Kidney capillary endothelial cell (primary cell): Measurements from ENCODE around the gene NUDT19.
"Not testable (repeated sequence)": the region's sequence is repeated elsewhere in the genome, so short reads cannot be mapped to it uniquely, and the experiment has no call there.

Experiments
- DNase-seq: peaks from one replicate; pipeline ENCODE4 v3.0.0-alpha.2; 2018; ENCODE audit warnings: low spot score

NUDT19 gene

DNA sequence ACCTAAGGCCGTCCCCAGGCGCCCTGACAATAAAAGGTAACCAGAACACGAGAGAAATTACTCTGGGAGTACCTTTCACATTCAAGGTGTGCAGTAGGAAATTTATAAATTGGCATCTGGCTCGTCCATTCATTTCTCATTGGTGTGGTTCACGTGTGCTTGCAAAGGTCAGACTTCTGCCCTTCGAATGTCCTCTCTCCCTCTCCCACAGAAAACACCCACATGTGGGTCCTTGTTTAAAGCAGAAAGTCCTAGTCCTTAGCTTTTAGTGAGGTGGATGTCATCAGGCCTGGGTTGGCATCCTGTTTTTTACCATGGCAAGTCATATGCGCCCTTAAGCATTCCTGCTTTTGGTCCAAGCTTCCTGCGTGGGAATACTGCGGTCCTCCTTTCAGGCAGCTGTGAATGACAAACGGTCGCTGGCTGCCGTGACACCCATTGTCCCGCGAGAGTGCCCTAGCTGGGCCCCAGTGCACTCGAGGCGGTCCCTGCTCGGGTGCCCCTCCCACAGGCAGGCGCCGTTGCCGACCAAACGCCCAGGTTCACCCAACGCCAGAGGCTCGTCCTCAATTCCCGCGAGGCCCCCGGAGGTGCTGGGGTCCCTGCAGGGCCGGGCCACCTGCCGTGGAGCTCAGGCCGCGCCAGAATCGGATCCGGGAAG lies at the start of gene NUDT19:
NUDT19 (plus strand) TSS at position 531 of the 661 bp plus-strand sequence. CDS start 140 bp downstream, outside the sequence.
- peak; percentile 71 for DNase-seq

DNA sequence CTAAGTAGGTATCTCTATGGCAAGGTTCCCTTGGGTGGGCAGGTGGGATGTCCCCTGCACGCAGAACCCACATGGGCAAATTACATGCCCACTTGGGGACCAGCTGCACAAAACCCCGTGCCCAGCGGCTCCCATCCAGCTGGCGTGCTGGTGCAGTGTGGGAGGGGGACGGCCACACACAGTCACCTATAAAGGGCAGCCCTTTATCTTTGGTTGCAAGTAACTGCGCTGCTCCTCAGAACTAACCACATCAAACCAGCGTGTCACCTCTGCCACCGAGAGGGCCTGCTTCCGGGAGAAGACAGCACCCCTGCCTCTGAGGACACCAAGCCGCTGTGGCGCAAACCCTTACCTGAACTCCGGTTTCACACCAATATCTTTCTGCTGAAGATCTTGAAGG lies 48.9 kb upstream of the NUDT19 start:
- no peak for DNase-seq

DNA sequence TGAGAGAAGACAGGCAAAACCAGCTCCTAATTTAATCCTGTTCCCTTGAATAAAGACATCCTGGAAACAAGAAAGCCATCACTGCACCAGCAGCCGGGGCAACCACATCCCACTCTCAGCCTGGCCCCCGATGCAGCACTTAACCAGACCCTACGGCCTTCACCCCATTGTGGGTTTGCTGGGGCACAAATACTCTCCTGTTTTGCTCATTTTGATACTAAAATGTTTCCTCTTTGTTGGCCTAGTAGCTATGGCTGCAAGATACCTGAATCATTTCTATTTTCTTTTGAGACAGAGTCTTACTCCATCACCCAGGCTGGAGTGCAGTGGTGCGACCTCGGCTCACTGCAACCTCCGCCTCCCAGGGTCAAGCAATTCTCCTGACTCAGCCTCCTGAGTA lies 45.1 kb upstream of the NUDT19 start:
- no peak for DNase-seq

DNA sequence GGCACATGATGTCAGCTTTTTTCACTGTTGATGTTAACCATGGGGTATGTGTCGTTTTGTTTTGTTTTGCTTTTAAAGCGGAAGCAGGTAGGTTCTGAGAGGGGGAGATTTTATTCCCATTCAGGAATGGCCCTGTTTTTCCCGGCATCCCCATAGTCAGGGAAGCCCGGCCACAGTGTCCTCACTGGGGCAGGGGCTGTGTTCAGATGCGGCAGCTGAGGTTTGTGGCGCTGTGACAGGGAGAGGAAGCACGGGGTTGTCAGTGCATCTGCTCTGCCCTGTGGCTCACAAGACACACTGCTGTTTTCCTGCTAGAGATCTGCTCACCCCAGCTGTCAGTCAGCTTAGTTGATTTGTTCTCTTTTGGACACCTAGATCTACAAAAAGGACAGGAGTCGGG lies 44.3 kb upstream of the NUDT19 start:
- no peak for DNase-seq

DNA sequence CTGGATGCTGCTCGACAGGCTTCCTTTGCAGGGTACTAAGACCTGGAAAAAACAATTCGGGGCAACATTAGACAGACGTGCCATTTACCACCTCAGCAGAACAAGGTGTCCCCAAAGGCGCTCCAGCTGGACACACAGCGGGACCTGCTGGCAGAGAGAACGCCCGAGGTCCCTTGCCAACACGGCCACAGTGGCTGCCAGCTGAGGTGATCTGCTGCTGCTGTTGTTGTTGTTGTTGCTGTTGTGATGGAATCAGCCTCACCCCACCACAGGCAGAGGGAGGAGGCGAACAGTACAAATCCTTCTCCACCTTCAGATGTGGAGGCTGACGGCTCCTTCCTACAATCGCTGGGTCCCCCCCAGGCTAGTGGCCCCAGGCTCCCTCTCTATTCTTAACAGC lies 41.9 kb upstream of the NUDT19 start:
- no peak for DNase-seq

DNA sequence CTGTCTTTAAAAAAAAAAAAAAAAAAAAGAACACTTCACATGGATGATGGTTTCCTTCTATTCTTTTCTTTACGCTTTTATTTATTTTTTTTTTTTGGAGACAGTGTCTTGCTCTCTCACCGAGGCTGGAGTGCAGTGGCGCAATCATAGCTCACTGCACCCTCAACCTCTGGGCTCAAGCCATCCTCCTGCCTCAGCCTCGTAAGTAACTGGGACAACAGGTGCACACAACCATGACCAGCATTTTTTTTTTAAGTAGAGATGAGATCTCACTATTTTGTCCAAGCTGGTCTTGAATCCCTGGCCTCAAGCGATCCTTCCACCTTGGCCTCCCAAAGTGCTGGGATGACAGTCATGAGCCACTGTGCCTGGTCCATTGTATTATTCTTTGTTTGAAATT lies 41.0 kb upstream of the NUDT19 start:
- no peak for DNase-seq

DNA sequence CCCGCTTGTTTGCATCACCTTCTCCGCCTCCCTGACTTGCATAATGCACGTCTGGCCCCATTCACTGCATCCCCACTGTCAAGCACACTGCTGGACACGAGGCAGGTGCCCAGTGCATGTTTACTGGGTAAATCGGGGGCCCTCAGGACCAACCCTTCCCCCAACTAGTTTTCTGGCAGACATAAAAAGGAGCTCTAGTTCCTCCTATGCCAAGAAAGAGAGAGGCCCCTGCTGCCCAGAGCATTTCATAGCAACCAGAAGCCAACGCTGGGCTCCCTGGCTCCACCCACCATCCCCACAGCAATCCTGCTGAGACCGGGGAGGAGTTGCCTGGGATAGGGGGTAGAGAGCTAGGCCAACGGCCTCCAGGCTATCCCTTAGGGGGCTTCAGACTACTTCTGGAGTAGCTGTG lies 39.9 kb upstream of the NUDT19 start:
- DNase-seq, result no peak

DNA sequence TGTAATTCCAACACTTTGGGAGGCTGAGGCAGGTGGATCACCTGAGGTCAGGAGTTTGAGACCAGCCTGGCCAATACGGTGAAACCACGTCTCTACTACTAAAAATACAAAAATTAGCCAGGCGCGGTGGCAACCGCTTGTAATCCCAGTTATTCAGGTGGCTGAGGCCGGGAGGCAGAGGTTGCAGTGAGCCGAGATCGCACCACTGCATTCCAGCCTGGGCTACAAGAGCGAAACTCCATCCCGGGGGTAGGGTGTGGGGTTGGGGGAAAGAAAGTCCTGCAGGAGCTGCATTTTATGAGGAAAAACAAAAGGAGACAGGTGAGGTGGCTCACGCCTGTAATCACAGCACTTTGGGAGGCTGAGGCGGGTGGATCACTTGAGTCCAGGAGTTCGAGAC lies 39.3 kb upstream of the NUDT19 start:
- not testable (repeated sequence) for DNase-seq

DNA sequence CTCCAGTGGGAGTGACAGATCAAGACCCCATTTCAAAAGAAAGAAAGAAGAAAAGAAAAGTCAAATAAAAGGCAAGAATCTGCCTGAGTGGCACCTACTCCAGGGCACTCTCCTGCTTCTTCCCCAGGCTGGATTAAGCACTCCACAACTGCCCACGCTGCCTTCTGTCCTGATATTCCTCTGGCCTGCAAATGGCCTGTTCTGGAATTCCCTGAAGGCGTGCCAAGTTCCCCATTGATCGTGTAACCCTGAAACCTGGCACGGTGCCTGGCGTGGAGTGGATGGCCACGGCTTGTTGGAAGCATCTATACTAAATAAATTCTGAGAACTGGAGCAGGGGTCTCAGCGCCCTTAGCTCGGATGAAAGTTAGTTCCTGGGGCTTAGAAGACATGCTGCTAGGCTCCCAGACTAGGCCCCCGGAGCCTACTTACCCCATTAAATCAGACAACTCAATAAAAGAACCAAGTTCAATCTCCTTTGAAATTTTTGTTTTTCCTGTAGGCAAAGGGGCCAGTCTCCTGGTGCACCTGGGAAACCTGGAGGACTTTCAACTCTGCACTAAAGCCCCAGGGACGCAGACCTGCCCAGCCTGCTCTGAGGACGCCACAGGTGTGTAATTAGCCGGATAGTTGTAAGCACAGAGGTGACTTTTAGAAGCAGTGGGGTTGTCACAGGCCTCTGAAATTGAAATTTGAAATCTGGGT lies 38.6 kb upstream of the NUDT19 start:
- no peak for DNase-seq

DNA sequence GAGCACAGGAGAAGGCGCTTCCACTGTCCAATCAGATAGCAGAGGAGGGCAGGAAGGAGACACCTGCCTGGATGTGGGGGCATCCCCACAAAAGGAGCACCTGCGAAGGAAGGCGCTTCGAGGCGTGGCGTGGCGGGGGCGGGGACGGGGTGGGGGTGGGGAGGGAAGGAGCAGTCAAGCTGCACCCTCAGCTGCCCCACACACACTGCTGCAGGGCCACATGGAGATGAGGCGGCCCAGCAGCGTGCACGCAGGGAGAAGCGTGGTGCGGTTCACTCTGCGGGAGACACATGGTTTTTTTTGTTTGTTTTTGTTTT lies 38.1 kb upstream of the NUDT19 start:
- DNase-seq, result no peak

DNA sequence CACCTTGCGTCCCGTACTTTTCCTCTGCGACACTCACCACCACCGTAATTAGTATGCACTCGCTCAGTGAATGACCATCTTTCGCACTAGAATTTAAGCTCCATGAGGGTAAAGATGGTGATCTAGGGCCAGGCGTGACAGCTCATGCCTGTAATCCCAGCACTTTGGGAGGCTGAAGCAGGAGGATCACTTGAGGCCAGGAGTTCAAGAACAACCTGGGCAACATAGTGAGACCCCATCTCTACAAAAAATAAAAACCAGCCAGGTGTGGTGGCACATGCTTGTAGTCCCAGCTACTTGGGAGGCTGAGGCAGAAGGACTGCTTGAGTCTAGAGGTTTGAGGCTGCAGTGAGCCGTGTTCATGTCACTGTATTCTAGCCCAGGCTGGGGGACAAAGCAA lies 35.2 kb upstream of the NUDT19 start:
- not testable (repeated sequence) for DNase-seq

DNA sequence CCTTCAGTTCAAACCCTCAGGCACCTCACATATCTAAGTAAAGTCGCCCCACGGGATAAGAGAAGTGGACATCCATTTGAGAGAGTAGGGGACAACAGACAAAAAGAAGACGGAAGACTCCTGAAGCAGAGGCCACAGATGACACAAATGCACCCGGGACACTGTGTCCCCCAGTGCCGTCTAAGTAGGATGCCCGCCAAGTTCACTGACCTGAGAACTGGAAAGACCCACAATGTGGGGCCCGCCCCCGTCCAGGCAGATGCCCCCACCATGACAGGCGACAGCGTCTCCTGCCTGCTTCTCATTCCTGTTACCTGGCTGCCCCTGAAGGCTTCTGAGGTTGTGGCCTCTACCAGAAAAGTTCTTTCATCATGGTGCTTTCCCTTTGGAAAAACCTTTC lies 33.5 kb upstream of the NUDT19 start:
- DNase-seq, result no peak

DNA sequence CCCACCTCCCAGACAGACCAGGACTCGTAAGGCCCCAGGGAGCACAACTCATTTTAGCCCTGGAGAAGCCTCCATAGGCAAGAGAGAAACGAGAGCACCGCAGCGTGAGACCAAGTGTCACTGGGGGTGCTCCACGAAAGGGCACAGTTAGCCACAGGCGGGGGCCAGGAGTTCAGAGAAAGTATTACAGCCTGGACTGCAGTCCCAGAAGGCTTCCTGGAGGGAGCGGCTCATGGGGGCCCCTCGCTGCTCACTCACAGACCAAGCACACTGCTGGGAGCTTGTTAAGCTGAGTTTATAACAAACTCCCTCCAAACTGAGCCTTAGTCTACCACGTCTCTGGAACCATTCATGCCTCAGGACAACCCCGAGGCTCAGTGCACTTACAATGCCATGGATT lies 33.1 kb upstream of the NUDT19 start:
- DNase-seq, result no peak

DNA sequence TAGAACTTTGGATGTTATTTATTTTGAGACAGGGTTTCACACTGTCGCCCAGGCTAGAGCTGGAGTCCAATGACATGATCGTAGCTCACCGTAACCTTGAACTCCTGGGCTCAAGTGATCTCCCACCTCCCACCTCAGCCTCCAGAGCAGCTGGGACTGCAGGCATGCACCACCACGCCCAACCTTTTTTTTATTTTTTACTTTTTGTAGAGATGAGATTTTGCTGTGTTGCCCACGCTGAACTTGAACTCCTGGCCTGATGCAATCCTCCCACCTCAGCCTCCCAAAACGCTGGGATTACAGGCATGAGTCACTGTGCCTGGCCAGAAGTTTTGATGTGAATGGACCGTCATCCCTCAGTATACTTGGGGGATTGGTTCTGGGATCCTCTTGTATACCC lies 30.3 kb upstream of the NUDT19 start:
- no peak for DNase-seq

DNA sequence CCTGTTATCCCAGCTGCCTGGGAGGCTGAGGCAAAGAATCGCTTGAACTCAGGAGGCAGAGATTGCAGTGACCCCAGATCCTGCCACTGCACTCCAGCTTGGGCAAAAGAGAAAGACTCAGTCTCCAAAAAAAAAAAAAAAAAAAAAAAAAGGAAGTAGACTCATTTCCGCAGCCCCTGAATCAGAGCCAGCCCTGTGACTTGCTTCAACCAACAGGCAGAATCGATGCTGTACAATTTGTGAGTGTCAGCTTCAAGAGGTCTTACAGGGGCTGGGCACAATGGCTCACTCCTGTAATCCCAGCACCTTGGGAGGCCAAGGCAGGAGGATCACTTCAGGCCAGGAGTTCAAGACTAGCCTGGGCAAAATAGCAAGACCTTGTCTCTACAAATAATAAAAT lies 29.4 kb upstream of the NUDT19 start:
- DNase-seq, result peak; percentile 55

DNA sequence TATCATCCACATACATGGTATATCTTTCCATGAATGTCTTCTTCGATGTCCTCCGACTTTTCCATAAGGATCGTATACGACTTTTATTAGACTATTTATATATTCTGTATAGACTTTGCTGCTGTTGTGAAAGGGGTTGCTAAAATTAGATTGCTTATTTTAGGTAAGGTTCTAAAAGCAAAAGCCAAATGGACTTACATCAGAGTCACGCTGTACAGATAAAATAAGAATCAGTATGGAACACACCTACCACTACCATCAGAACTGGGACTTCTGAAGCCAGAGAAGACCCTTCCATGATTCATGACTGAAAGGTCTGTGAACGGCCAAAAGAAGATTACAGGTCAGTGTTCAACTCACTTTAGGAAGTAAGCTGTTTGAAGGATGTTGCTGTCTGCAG lies 25.5 kb upstream of the NUDT19 start:
- no peak for DNase-seq

DNA sequence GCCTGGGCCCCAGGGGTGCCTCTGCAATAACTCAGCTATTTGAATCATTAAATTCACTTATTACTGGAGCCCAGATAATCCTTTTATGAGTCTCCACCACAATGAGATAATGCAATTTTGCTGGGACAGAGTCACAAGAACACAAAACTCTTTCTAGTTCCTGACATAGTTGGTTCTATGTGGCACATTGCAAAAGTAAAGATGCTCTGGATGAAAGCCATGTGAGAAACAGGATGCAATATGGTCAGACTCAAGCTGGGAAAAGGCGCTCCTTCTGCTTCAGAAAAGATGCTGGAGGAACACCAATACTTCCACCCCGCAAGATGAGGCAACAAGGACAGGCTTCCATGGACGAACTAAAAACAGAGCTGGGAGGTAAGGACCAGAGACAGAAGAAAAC lies 22.3 kb upstream of the NUDT19 start:
- no peak for DNase-seq

DNA sequence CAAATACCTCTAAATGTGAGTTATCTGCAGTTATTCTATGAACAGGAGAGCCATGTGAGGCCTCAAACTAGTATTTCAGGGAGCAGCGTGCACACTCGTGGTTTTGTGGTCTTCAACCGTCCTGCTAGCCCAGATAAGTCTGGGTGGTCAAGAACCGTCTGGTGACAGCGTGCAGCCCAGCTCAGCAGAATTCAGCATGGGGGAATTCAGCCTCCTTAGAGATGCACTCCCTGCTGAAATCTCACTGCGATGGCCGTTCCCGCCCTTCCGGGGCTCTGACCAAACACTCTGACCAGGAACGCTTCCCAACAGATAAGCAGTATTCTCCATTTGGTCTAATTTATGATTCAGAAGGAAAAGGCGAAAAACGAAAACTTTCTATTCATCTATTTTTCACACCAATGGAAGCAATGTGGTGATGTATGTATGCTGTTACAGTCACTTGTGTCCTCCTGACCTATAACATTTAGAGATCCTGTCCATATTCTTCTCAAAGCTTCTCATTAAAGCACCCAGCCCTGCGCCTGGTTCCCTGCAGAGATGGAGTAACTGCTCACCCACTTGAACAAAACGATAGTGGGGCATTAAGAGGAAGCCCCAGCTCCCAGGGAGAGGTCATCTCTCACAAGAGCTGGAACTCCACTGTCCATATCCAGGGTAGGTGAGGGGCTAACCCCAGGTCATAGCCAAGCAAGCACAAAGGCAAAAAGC lies 19.6 kb upstream of the NUDT19 start:
- no peak for DNase-seq

DNA sequence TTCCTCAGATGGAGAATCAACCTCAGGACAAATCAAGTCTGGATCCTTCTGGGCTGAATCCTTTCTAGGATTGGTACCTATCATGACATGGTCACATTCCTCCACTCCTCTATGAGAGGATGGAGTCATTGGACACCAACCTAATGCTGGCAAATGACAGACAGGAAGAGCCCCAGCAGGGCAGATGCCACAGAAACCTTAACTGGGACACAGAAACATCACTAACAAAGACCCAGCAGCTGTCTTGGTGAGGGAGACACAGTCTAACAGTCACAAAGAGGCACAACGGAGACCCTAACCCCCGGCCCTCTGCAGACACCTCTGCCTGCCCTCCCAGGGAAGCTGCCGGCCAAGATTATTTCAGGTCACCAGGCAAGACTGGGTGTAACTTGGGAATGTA lies 18.8 kb upstream of the NUDT19 start:
- no peak for DNase-seq

DNA sequence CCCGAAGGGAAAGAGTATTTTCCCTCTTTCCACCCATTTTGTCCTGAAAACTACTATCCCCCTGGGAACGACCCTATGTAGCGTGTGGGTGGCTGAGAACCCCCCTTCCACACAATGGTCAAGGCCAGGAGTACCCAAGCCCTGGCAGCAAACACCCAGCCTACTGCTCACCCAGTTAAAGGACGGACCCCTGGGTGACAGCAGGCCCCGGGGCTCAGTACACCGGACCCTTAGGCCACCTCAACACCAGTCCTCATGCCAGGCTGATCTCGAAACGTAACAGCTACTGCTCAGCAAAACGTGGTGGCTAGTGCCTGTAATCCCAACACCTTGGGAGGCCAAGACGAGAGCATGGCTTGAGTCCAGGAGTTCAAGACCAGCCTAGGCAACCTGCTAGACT lies 18.0 kb upstream of the NUDT19 start:
- no peak for DNase-seq

DNA sequence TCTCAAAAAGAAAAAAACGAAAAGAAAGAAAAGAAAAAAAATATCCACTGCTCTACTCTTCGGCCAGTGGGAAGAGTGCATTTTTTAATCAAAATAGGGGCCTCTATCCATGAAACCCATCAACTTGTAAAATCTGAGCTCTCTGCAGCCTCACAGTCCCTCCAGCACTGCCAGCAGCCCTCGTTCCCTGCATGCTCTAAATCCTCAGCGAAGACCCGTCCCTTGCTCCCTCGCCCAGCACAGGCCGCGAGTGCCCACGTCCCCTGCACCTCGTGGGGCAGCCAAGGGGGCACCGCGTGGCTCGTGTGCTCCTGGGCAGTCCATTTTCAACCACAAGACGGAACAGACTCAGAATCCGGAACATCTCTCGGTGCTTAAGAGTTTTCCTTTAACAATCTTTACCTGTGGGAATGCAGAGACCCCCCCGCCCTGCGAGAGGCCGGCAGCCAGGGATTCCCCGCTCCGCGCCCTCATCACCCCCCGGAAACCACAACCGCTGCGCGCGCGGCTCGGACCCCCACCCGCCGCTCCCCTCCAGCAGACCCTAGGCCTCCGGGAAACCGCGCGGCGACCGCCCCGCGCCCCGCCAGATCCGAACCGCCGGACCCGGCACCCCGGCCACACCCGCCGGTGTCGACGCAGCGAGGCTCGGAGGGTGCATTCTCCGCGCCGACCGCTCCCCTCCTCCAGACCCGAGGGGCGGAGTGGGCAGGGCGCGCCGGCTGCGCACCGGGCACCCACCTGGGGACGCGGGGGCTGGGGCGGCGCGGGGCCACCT lies 17.3 kb upstream of the NUDT19 start:
- no peak for DNase-seq

DNA sequence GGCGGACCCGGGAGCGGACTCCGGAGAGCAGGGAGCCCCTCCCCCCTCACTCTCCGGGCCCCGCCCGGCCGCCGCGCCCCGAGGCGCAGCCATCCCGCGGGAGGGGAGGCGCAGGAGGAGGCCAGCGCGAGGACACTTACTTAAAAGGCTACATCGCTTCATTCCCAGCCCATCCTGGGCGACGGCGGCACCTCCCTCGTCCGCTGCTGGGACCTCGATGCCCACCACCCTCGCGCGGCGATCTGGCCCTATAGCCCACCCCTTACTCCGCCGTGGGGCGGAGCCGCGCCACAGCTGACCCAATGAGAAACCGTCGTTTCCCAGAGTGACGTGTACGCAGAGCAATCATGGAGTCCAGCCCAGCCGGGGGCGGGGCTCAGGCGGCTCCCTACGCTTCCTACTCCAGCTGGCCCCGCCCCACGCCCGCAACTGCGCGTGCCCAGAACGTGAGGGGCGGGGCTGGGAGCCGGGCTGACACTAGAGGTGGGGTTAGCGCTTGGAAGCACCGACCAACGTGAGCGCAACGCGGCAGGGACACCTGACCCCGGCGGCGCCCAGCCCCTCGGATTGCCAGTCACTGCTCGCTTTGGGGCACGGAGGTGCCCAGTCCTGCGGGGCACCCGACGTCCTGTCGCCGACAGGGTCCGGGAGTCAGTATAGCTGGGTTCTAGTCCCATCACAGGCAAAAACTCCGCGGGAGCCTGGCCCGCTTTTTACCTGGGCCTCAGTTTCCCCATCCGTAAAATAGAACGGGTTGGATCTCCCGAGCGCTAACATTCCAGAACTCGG lies 16.5 kb upstream of the NUDT19 start, which contains the start of gene ANKRD27:
ANKRD27 (minus strand) TSS at position 250 of the 789 bp plus-strand sequence. CDS start 16,165 bp downstream, outside the sequence.
- DNase-seq, result peak; percentile 97
